ENCODE measurements around the gene CPSF4. TPM values are rescaled to one million over a fixed set of nuclear protein-coding genes. Genes with fewer than 3 reads are reported as not detected.

Gene CPSF4
- total RNA-seq, 1 experiment from 2014 or later, result 67.0 TPM

- no peak for TF ChIP-seq EGR1 (IDR thresholded peaks at IDR 0.05; ENCODE audit: low read depth)
- TF ChIP-seq SRF (IDR thresholded peaks at IDR 0.05; ENCODE audit: low read depth), result no peak
- no peak for TF ChIP-seq YY1 (IDR thresholded peaks at IDR 0.05; ENCODE audit: extremely low read depth, insufficient replicate concordance, low read depth, low read length)
- TF ChIP-seq EZH2phosphoT487 (IDR thresholded peaks at IDR 0.05; ENCODE audit: borderline replicate concordance), result no peak
- TF ChIP-seq JUND (IDR thresholded peaks at IDR 0.05), result no peak
- no peak for TF ChIP-seq TCF7L2 (IDR thresholded peaks at IDR 0.05; ENCODE audit: borderline replicate concordance, extremely low read depth, insufficient read depth, insufficient read length)
- TF ChIP-seq, protein P1, sequence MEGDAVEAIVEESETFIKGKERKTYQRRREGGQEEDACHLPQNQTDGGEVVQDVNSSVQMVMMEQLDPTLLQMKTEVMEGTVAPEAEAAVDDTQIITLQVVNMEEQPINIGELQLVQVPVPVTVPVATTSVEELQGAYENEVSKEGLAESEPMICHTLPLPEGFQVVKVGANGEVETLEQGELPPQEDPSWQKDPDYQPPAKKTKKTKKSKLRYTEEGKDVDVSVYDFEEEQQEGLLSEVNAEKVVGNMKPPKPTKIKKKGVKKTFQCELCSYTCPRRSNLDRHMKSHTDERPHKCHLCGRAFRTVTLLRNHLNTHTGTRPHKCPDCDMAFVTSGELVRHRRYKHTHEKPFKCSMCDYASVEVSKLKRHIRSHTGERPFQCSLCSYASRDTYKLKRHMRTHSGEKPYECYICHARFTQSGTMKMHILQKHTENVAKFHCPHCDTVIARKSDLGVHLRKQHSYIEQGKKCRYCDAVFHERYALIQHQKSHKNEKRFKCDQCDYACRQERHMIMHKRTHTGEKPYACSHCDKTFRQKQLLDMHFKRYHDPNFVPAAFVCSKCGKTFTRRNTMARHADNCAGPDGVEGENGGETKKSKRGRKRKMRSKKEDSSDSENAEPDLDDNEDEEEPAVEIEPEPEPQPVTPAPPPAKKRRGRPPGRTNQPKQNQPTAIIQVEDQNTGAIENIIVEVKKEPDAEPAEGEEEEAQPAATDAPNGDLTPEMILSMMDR (IDR thresholded peaks at IDR 0.05 in 2 of 3, conservative IDR thresholded peaks at IDR 0.05 in 1 of 3; ENCODE audit: borderline replicate concordance in 1 of 3, insufficient read depth in 1 of 3, low read depth in 2 of 3, low read length in 2 of 3), result no peak
- no peak for TF ChIP-seq ZFX (IDR thresholded peaks at IDR 0.05)
- TF ChIP-seq POLR2A (IDR thresholded peaks at IDR 0.05; ENCODE audit: borderline replicate concordance, extremely low read depth, insufficient read depth, insufficient read length), result no peak
- TF ChIP-seq CEBPB (IDR thresholded peaks at IDR 0.05; ENCODE audit: low read depth), result no peak
Observed at GRCh38 chr7:99409192-99409572, 29.6 kb upstream of the CPSF4 start (continued).

DNA sequence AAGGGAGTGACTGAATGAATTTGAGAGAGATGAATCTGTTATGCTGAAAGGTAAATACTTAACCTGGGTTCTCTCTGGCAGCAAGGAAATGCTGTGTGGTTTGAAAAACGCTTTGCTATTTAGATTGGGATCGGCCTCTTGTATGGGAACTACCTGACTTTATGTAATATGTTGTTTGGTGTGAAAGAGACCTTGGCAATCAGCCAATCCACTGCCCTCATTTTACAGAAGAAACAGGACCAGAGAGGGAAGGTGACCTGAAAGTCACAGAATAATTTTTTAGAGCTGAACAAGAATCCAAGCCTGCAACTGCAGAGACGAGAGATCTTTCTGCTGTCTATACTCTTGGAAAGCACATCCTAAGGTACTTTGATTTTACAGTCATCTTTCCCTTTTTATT lies 28.9 kb upstream of the CPSF4 start:
- no peak for TF ChIP-seq SIN3A (IDR thresholded peaks at IDR 0.05; ENCODE audit: low read depth)
- TF ChIP-seq SP1 (IDR thresholded peaks at IDR 0.05; ENCODE audit: low read depth), result no peak
- no peak for TF ChIP-seq MAX (IDR thresholded peaks at IDR 0.05)
- TF ChIP-seq YY1 (IDR thresholded peaks at IDR 0.05; ENCODE audit: extremely low read depth, insufficient replicate concordance, low read depth, low read length), result no peak
- TF ChIP-seq ZFX (IDR thresholded peaks at IDR 0.05), result no peak
- no peak for TF ChIP-seq ATF3 (IDR thresholded peaks at IDR 0.05)
- TF ChIP-seq CEBPB (IDR thresholded peaks at IDR 0.05; ENCODE audit: low read depth), result no peak
- TF ChIP-seq, protein P1 (IDR thresholded peaks at IDR 0.05 in 2 of 3, conservative IDR thresholded peaks at IDR 0.05 in 1 of 3; ENCODE audit: borderline replicate concordance in 1 of 3, insufficient read depth in 1 of 3, low read depth in 2 of 3, low read length in 2 of 3), result no peak
- POLR2A ChIA-PET, result no interaction called here
- Histone ChIP-seq H3K9me3 (ENCODE audit: control insufficient read depth in 1 of 2, insufficient read depth in 1 of 2, low read depth in 1 of 2, low read length in 2 of 2) (no peaks in the 10 kb centered on the region), H4K20me1 (ENCODE audit: insufficient read depth) (no peaks in the 10 kb centered on the region; the same call in 1 of the 2 replicates), H3K4me2 (ENCODE audit: low read length) (peak overlapping the region; percentile 96), H3K9me2 (ENCODE audit: insufficient read depth) (no peaks in the 10 kb centered on the region), H2AFZ (ENCODE audit: low read depth, low read length, poor library complexity, severe bottlenecking) (no peak overlapping the region), H3K27ac (ENCODE audit: low read depth, low read length) (no peak overlapping the region), H3K79me2 (ENCODE audit: insufficient read depth, low read length) (peaks cover 77% of the 10 kb centered on the region), H3K4me3 (replicated peaks in 1 of 2; ENCODE audit: low read depth in 1 of 2, low read length in 2 of 2) (peak overlapping the region; percentile 92 to 100), H3K4me1 (ENCODE audit: control insufficient read depth in 1 of 2, insufficient read depth in 2 of 2, low read length in 2 of 2) (peaks cover 13 to 19% of the 10 kb centered on the region in 2 experiments; a peak in 3 of 4 replicates), H3K36me3 (ENCODE audit: control insufficient read depth in 1 of 2, insufficient read depth in 2 of 2, low read length in 2 of 2) (peaks cover 28 to 42% of the 10 kb centered on the region in 2 experiments; a peak in 3 of 4 replicates), H3K9ac (ENCODE audit: low read length) (peak overlapping the region; percentile 89), H3K27me3 (ENCODE audit: insufficient read depth, low read length) (no peaks in the 10 kb centered on the region)
- intact Hi-C loops (cut with micrococcal nuclease), result no loop called here
- BruUV-seq (replicated peaks), result no TSS peak
- DNase-seq (ENCODE audit: low read depth, low spot score) (no peak), ATAC-seq (no peak)
- CTCF ChIA-PET, result no interaction called here
- RAD21 ChIA-PET (ENCODE audit: low non-redundant PET in 1 of 2, low total read pairs in 2 of 2, uncharacterized antibody in 2 of 2, unreplicated experiment in 2 of 2), result no interaction called here
